K562 (cell line): ENCODE results near the gene KAT2B. TPM values are rescaled to one million over a fixed set of nuclear protein-coding genes. Genes with fewer than 3 reads are reported as not detected.

Source experiments
- ATAC-seq: fragments of 200-7000 bp; cut with Tn5 transposase; 3 replicates; pipeline ENCODE4 v1.9.1; 2020; ENCODE audit warnings: moderate library complexity
- BruUV-seq: library from RNA; stranded (reverse); fragments of 400-500 nt; replicated peaks from 2 replicates; lab custom pipeline; 2021; lab: Mats Ljungman, UMichigan
- CTCF ChIA-PET: fragments of 300-600 bp; formaldehyde crosslinking; extraction: SDS; loops from one replicate; lab custom pipeline; 2021; ENCODE audit warnings: low intra/inter-chr PET ratio; lab: Yijun Ruan, JAX
- POLR2A ChIA-PET: fragments of 300-600, 350-650 bp; sonication (Branson Sonifier 250); formaldehyde crosslinking; extraction: SDS; loops from one replicate; lab custom pipeline; 2021; ENCODE audit warnings: antibody characterized with exemption, inconsistent platforms; lab: Yijun Ruan, JAX
- DNase-seq, 4 experiments: peaks; one replicate each; pipeline versions ENCODE4 v3.0.0 to v3.0.0-alpha.2; 2011 to 2018; ENCODE audit warnings: low spot score in 3 of 4, mixed read lengths in 3 of 4; ENCODE audit errors: extremely low read depth in 1 of 4
- FAIRE-seq: peaks from 2 replicates; lab custom pipeline; 2011; peaks lifted over from hg19 to GRCh38; lab: Jason Lieb, UNC
- H2AFZ ChIP-seq: 2 replicates; pipeline ENCODE4 v1.6.0; 2011; ENCODE audit warnings: low read depth, low read length, control low read depth, inconsistent platforms
- H3K27ac ChIP-seq: fragments of 200-600 bp; 3 replicates; pipeline ENCODE4 v1.8.0; 2011; ENCODE audit warnings: low read depth, mild to moderate bottlenecking, control low read depth, inconsistent platforms, low read length, moderate library complexity, mixed read lengths; ENCODE audit errors: extremely low read depth
- H3K27me3 ChIP-seq, 2 experiments: fragments of 300-600 bp in 1 of 2; 2 replicates in 1 of 2; 3 replicates in 1 of 2; pipeline versions ENCODE4 v1.6.0 to v1.8.0; 2011; ENCODE audit warnings: inconsistent platforms in 2 of 2, low read length in 2 of 2, mild to moderate bottlenecking in 1 of 2, mixed read lengths in 1 of 2, moderate library complexity in 1 of 2; ENCODE audit not compliant: control insufficient read depth in 2 of 2, insufficient read depth in 2 of 2
- H3K36me3 ChIP-seq: fragments of 300-600 bp; 3 replicates; pipeline ENCODE4 v1.8.0; 2011; ENCODE audit warnings: mild to moderate bottlenecking, low read length, inconsistent platforms; ENCODE audit not compliant: control insufficient read depth, insufficient read depth
- H3K4me1 ChIP-seq, 2 experiments: fragments of 200-600 bp in 1 of 2; replicated peaks in 1 of 2; 2 replicates in 1 of 2; 3 replicates in 1 of 2; pipeline versions ENCODE4 v1.5.1 to v1.8.0; 2011; ENCODE audit warnings: inconsistent platforms in 2 of 2, low read length in 2 of 2, mild to moderate bottlenecking in 1 of 2, mixed read lengths in 1 of 2, moderate library complexity in 1 of 2; ENCODE audit not compliant: control insufficient read depth in 2 of 2, insufficient read depth in 2 of 2
- H3K4me2 ChIP-seq: 2 replicates; pipeline ENCODE4 v1.6.1; 2011; ENCODE audit warnings: low read length, control low read depth, inconsistent platforms, mixed read lengths; ENCODE audit not compliant: insufficient read depth
- H3K4me3 ChIP-seq: fragments of 200-600 bp; sonication (generic), shearing (Covaris generic); 2 replicates; pipeline ENCODE4 v1.5.1; 2016; ENCODE audit warnings: control low read depth, inconsistent platforms
- H3K79me2 ChIP-seq: fragments of 200-600 bp; 3 replicates; pipeline ENCODE4 v1.8.0; 2011; ENCODE audit warnings: low read length, inconsistent platforms; ENCODE audit not compliant: control insufficient read depth, insufficient read depth
- H3K9ac ChIP-seq, 2 experiments: 2 replicates each; pipeline versions ENCODE4 v1.6.0 to v1.6.1; 2011; ENCODE audit warnings: low read depth in 2 of 2, low read length in 2 of 2, control low read depth in 1 of 2, inconsistent platforms in 1 of 2, mild to moderate bottlenecking in 1 of 2, mixed read lengths in 1 of 2; ENCODE audit not compliant: insufficient read depth in 1 of 2
- H3K9me1 ChIP-seq: one replicate; pipeline ENCODE4 v1.6.0; 2011; ENCODE audit warnings: inconsistent platforms, mild to moderate bottlenecking, low read length, moderate library complexity; ENCODE audit not compliant: control insufficient read depth, insufficient read depth
- H3K9me3 ChIP-seq: replicated peaks from 2 replicates; pipeline ENCODE4 v1.5.1; 2011; ENCODE audit warnings: low read depth, low read length, inconsistent platforms; ENCODE audit not compliant: control insufficient read depth, insufficient read depth
- H4K20me1 ChIP-seq: replicated peaks from 2 replicates; pipeline ENCODE4 v1.6.1; 2011; ENCODE audit warnings: low read length, inconsistent platforms, mixed read lengths; ENCODE audit not compliant: control insufficient read depth, insufficient read depth
- BCOR ChIP-seq: fragments of 450-650 bp; IDR thresholded peaks from 2 replicates; pipeline ENCODE4 v1.6.1; 2016
- CREBBP ChIP-seq: IDR thresholded peaks from one replicate; pipeline ENCODE4 v1.6.1; 2012; ENCODE audit warnings: low read depth, mild to moderate bottlenecking, control low read depth, inconsistent platforms, low read length
- CTBP1 ChIP-seq: fragments of 450-650 bp; IDR thresholded peaks from 2 replicates; pipeline ENCODE4 v1.6.1; 2016; ENCODE audit warnings: borderline replicate concordance
- GTF2A2 ChIP-seq: IDR thresholded peaks from 2 replicates; pipeline ENCODE4 v1.6.1; 2016; ENCODE audit warnings: mild to moderate bottlenecking, missing genetic modification characterization, missing compliant biosample characterization
- HNRNPLL ChIP-seq: fragments of 200-400 bp; formaldehyde crosslinking; IDR thresholded peaks from 2 replicates; pipeline ENCODE4 v1.6.1; 2017; ENCODE audit warnings: low read length, low read depth, mild to moderate bottlenecking; ENCODE audit not compliant: poor library complexity, severe bottlenecking
- KDM1A ChIP-seq, 2 experiments: fragments of 450-650 bp; IDR thresholded peaks; 2 replicates each; pipeline ENCODE4 v1.6.1; 2016; ENCODE audit warnings: mild to moderate bottlenecking in 2 of 2
- KLF6 ChIP-seq: fragments of 250-450 bp; sonication (Bioruptor Pico); IDR thresholded peaks from 2 replicates; pipeline ENCODE4 v1.4.0; 2020; ENCODE audit warnings: mild to moderate bottlenecking, moderate library complexity, borderline replicate concordance
- MECOM ChIP-seq: fragments of 250-450 bp; sonication (Bioruptor Pico); IDR thresholded peaks from 2 replicates; pipeline ENCODE4 v1.8.0; 2022; ENCODE audit warnings: inconsistent platforms
- NFE2 ChIP-seq: IDR thresholded peaks from 2 replicates; pipeline ENCODE4 v1.6.1; 2014; ENCODE audit warnings: antibody characterized with exemption, low read depth
- RBM14 ChIP-seq: fragments of 200-400 bp; formaldehyde crosslinking; IDR thresholded peaks from 2 replicates; pipeline ENCODE4 v1.6.1; 2018; ENCODE audit warnings: low read depth, mild to moderate bottlenecking, low read length, moderate library complexity, borderline replicate concordance; ENCODE audit not compliant: insufficient read depth
- RBM25 ChIP-seq: fragments of 200-400 bp; formaldehyde crosslinking; IDR thresholded peaks from 2 replicates; pipeline ENCODE4 v1.6.1; 2018; ENCODE audit warnings: low read length, low read depth, moderate library complexity; ENCODE audit not compliant: severe bottlenecking
- SRF ChIP-seq, 2 experiments: fragments of 250-450, 450-650 bp in 1 of 2; sonication (Bioruptor Pico) in 1 of 2; sonication (generic) in 1 of 2; formaldehyde crosslinking; IDR thresholded peaks; 2 replicates each; pipeline versions ENCODE4 v1.5.0 to v1.5.1; 2020 to 2022; ENCODE audit warnings: mild to moderate bottlenecking in 1 of 2, missing genetic modification reagents in 1 of 2
- TAF1 ChIP-seq: IDR thresholded peaks from 2 replicates; pipeline ENCODE4 v1.6.1; 2011; ENCODE audit warnings: mild to moderate bottlenecking, low read length, moderate library complexity; ENCODE audit not compliant: insufficient read depth, control insufficient read depth, severe bottlenecking; ENCODE audit errors: extremely low read depth
- ZNF146 ChIP-seq: IDR thresholded peaks from one replicate; pipeline ENCODE4 v1.6.1; 2018; ENCODE audit warnings: missing compliant biosample characterization; ENCODE audit not compliant: unreplicated experiment
- ZNF780A ChIP-seq: fragments of 250-450 bp; sonication (Bioruptor Pico); IDR thresholded peaks from 2 replicates; pipeline ENCODE4 v1.5.0; 2021; ENCODE audit warnings: mild to moderate bottlenecking
- WGBS: fragments of 100-300 bp; shearing (Covaris generic); methylation state at CpG from one replicate; pipeline ENCODE4 v1.1.6; 2016; ENCODE audit warnings: low coverage, mixed read lengths; ENCODE audit not compliant: insufficient coverage; ENCODE audit errors: missing lambda C conversion rate; 5-methylcytosine and 5-hydroxymethylcytosine counted together
- in situ Hi-C: fragments of 300-500 bp; cut with MboI; formaldehyde crosslinking; loops from 4 replicates; pipeline ENCODE4 v1.15.0; 2018; ENCODE audit warnings: inconsistent platforms, mixed read lengths
- intact Hi-C: fragments of 100-400 bp; cut with micrococcal nuclease; formaldehyde crosslinking; loops from 2 replicates; pipeline ENCODE4 v1.14.2; 2022
- polyA plus RNA-seq, 8 experiments: library from polyadenylated mRNA; depleted of rRNA in 4 of 8; stranded (reverse) in 5 of 8; unstranded in 3 of 8; fragments of >200 nt; fragmentation: Nextera tagmentation in 2 of 8; fragmentation: Illumina TruSeq in 1 of 8; extraction: Ambion mirVana in 2 of 8; extraction: Trizol in 1 of 8; gene quantifications; 2 replicates each; pipeline versions ENCODE4 v1.2.1 to v1.2.3, GENCODE V29; 2011 to 2014; ENCODE audit warnings: inconsistent platforms in 1 of 8, missing spikeins in 1 of 8
- total RNA-seq, 7 experiments: library from RNA; depleted of rRNA in 6 of 7; stranded (reverse); fragments of >200 nt in 6 of 7; fragmentation: Illumina TruSeq in 2 of 7; extraction: Trizol in 2 of 7; gene quantifications; 2 replicates each; pipeline versions ENCODE4 v1.2.1 to v1.2.3, GENCODE V29; 2011 to 2021; ENCODE audit warnings: low replicate concordance in 1 of 7
- TF ChIP-seq, protein P1 (sequence below): fragments of 450-650 bp; formaldehyde crosslinking; IDR thresholded peaks from 2 replicates; pipeline ENCODE4 v1.4.0; 2022; ENCODE audit warnings: missing genetic modification characterization

KAT2B gene
- total and polyA plus RNA-seq, 9 of the 15 experiments (the other 6 are each of a cell fraction or from before 2014, with no cell fraction given), result 3.3 to 14.9 (median 12.2) TPM

GRCh38 chr3:19997502-19997901 lies 42.7 kb upstream of the KAT2B start:
- TF ChIP-seq ZNF146 (CRISPR knock-in tag) (peak; percentile 91), BCOR (0 out of 2 replicates have a peak, but pooled peaks have one; percentile 26), RBM25 (peak; percentile 53), RBM14 (no peak), CREBBP (no peak), KDM1A (IDR thresholded peaks at IDR 0.05) (0 out of 4 replicates have a peak, but pooled peaks of 1 of the 2 experiments have one; percentile 7)
- ATAC-seq (no peak), DNase-seq (no peak), FAIRE-seq (no peak)
- H3K4me1 ChIP-seq, result no peaks in the 10 kb centered on the region
- no peak overlapping the region for H3K4me2 ChIP-seq
- no peak overlapping the region for H2AFZ ChIP-seq
- no peaks in the 10 kb centered on the region for H3K9me3 ChIP-seq
- H3K4me3 ChIP-seq, result no peak overlapping the region
- ChIA-PET POLR2A (interaction anchor here (0.7 kb wide), 1 partner anchor 41 kb away, joined by 3 read pairs; no protein-coding TSS in a partner anchor), CTCF (no interaction called here)
- H3K9ac ChIP-seq, result no peak overlapping the region
- H4K20me1 ChIP-seq, result no peaks in the 10 kb centered on the region
- intact Hi-C loops (no loop called here), in situ Hi-C loops (no loop called here)
- H3K9me1 ChIP-seq, result no peaks in the 10 kb centered on the region
- H3K27me3 ChIP-seq, result no peaks in the 10 kb centered on the region
- H3K36me3 ChIP-seq, result no peaks in the 10 kb centered on the region
- H3K27ac ChIP-seq, result no peak overlapping the region
- no peaks in the 10 kb centered on the region for H3K79me2 ChIP-seq
- no TSS peak for BruUV-seq
- 38% methylated on average over 4 of the region's 4 CpGs for WGBS

DNA sequence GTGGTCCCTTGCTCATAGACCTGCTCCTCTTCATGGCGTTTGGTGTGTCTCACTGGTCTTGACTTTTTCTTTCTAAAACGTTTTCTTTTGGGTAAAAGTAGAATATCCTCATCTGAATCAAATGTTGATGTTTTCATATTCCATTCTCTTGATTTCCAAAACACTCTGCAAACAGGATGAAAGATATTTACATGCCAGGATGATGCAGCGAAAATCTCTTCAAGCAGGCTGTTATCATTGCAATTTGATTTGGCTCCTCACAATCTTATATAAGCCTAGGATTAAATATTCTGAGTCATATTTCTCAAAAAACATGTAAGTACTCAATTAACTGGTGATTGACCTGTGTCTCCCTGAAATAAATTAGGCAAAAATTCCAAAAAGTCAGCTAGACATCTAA lies 38.3 kb upstream of the KAT2B start:
- CTCF ChIA-PET, result no interaction called here
- DNase-seq, result no peak
- Histone ChIP-seq H3K9me3 (no peaks in the 10 kb centered on the region), H2AFZ (no peak overlapping the region), H3K27ac (no peak overlapping the region), H3K9ac (no peak overlapping the region), H3K79me2 (no peaks in the 10 kb centered on the region), H3K27me3 (no peaks in the 10 kb centered on the region), H3K36me3 (no peaks in the 10 kb centered on the region), H3K4me1 (no peaks in the 10 kb centered on the region), H4K20me1 (no peaks in the 10 kb centered on the region), H3K4me3 (no peak overlapping the region), H3K4me2 (no peak overlapping the region), H3K9me1 (no peaks in the 10 kb centered on the region)
- FAIRE-seq, result no peak
- in situ Hi-C loops, result no loop called here
- POLR2A ChIA-PET, result interaction anchor here (0.7 kb wide), 1 partner anchor 132 kb away, joined by 3 read pairs; no protein-coding TSS in a partner anchor
- intact Hi-C loops, result no loop called here
- ATAC-seq, result no peak; the same call in 2 of the 3 replicates
- 28% methylated on average over 3 of the region's 3 CpGs for WGBS
- no TSS peak for BruUV-seq
- TF ChIP-seq MECOM (CRISPR knock-in tag) (no peak), CTBP1 (no peak), TAF1 (no peak), ZNF780A (CRISPR knock-in tag) (no peak), NFE2 (peak; percentile 78), SRF (CRISPR knock-in tag; IDR thresholded peaks at IDR 0.05) (no peak), KLF6 (CRISPR knock-in tag) (no peak), GTF2A2 (tag) (no peak), HNRNPLL (no peak)
- TF ChIP-seq, protein P1, sequence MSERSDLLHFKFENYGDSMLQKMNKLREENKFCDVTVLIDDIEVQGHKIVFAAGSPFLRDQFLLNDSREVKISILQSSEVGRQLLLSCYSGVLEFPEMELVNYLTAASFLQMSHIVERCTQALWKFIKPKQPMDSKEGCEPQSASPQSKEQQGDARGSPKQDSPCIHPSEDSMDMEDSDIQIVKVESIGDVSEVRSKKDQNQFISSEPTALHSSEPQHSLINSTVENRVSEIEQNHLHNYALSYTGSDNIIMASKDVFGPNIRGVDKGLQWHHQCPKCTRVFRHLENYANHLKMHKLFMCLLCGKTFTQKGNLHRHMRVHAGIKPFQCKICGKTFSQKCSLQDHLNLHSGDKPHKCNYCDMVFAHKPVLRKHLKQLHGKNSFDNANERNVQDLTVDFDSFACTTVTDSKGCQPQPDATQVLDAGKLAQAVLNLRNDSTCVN (CRISPR knock-in tag), result no peak
